ENCODE measurements around the gene POLR2B.
"Not testable (repeated sequence)": the region's sequence is repeated elsewhere in the genome, so short reads cannot be mapped to it uniquely, and the experiment has no call there.

POLR2B gene

DNA sequence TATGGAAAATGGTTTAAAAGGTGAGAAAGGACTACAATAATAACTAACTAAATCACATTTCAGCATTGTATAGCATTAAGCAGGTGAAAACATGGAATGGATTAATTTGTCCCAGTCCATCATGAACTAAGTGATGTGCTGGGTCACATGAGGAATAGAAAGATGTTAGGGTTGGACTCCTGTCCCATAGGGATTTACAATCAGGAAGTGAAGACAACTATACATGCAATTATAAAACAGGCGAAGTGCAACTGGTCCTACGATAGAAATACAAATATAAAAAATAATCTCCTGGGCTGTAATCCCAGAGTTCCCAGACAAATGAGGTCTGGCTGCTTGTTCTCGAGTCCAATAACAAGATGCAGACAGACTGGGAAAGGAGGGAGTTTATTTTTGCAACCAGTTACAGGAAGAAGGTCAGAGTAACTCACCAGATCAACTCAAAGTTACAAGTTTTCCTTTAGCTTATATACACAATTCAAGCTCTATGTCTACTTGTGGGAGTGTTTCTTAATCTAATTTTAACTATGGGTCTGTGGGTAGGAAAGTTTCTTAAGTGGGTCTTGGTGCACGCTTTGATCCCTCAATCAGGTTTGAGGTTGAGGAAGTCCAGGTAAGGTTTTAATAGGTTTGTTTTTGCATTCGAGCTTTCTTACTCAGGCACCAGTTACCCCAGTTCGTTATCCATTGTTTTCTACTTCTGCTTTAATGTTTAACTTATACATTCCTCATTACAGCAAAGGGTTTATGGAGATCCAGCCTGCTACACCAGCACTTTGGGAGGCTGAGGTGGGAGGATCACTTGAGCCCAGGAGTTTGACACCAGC, 81.4 kb downstream of the POLR2B start:
- DNase-seq (ENCODE audit: low read depth): no peak
- no peak overlapping the region for H3K4me3 ChIP-seq (ENCODE audit: low read depth, low read length)
- TF ChIP-seq, protein P1, sequence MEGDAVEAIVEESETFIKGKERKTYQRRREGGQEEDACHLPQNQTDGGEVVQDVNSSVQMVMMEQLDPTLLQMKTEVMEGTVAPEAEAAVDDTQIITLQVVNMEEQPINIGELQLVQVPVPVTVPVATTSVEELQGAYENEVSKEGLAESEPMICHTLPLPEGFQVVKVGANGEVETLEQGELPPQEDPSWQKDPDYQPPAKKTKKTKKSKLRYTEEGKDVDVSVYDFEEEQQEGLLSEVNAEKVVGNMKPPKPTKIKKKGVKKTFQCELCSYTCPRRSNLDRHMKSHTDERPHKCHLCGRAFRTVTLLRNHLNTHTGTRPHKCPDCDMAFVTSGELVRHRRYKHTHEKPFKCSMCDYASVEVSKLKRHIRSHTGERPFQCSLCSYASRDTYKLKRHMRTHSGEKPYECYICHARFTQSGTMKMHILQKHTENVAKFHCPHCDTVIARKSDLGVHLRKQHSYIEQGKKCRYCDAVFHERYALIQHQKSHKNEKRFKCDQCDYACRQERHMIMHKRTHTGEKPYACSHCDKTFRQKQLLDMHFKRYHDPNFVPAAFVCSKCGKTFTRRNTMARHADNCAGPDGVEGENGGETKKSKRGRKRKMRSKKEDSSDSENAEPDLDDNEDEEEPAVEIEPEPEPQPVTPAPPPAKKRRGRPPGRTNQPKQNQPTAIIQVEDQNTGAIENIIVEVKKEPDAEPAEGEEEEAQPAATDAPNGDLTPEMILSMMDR (IDR thresholded peaks at IDR 0.05; ENCODE audit: insufficient read depth, low read depth, low read length, missing control alignments): no peak

DNA sequence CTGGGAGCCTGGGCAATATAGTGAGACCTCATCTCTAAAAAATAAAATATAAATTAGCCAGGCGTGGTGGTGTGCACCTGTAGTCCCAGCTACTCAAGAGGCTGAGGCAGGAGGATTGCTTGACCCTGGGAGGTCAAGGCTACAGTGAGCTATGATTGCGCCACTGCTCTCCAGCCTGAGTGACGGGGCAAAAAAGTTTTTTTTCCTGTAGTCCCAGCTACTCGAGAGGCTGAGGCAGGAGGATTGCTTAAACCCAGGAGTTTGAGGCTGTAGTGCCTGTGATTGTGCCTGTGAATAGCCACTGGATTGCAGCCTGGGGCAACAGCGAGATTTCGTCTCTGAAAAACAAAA, 82.0 kb downstream of the POLR2B start:
- not testable (repeated sequence) for DNase-seq (ENCODE audit: low read depth); H3K4me3 ChIP-seq (ENCODE audit: low read depth, low read length)

DNA sequence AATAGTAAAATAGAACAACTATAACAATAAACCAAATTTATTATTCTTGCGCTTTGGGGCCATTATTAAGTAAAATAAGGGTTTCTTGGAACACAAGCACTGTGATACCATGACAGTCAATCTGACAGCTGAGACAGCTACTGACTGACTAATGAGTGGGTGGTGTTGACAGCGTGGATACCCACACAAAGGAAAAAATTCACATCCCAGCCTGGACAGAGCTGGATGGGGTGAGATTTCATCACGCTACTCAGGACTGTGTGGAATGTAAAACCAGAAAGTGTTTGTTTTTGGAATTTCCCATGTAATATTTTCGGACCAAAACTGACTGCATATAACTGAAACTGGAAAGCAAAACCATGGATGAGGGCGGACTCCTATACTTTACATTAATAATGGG, 82.7 kb downstream of the POLR2B start:
- no peak overlapping the region for H3K4me3 ChIP-seq (ENCODE audit: low read depth, low read length)
- TF ChIP-seq, protein P1 (IDR thresholded peaks at IDR 0.05; ENCODE audit: insufficient read depth, low read depth, low read length, missing control alignments): no peak
- DNase-seq (ENCODE audit: low read depth): no peak

DNA sequence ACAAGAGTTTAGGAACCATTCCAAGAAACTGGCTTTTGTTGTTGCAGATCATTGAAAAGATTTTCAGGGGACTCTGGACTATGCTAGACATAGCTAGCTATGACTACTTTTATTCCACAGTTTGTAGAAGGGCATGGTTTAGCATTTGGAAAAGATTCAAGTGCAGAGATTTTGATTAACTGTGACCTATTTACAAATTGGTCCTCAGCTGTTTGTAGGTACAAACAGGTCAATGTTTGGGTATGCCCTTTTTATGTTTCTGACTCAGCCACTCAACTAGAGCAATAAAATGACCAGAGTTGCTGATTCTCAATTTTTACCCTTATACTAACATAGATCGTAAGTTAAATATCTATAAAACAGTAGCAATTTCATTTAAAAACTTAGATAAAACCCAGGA, 84.8 kb downstream of the POLR2B start:
- TF ChIP-seq, protein P1 (IDR thresholded peaks at IDR 0.05; ENCODE audit: insufficient read depth, low read depth, low read length, missing control alignments): no peak
- no peak overlapping the region for H3K4me3 ChIP-seq (ENCODE audit: low read depth, low read length)
- no peak for DNase-seq (ENCODE audit: low read depth)

DNA sequence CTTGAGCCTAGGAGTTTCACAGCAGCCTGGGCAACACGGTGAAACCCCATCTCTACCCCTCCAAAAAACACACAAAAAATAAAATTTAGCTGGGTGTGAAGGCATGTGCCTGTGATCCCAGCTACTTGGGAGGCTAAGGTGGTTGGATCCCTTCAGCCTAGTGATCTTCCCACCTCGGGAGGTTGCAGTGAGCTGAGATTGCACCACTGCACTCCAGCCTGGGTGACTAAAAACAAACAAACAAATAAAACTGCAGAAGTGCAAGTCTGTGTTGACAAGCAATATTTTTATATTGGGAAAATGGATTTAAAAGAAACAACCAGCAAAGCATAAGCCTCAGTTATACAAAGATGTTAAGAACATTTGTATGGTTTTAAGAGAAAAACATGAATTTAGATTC, 85.4 kb downstream of the POLR2B start:
- DNase-seq (ENCODE audit: low read depth): no peak

DNA sequence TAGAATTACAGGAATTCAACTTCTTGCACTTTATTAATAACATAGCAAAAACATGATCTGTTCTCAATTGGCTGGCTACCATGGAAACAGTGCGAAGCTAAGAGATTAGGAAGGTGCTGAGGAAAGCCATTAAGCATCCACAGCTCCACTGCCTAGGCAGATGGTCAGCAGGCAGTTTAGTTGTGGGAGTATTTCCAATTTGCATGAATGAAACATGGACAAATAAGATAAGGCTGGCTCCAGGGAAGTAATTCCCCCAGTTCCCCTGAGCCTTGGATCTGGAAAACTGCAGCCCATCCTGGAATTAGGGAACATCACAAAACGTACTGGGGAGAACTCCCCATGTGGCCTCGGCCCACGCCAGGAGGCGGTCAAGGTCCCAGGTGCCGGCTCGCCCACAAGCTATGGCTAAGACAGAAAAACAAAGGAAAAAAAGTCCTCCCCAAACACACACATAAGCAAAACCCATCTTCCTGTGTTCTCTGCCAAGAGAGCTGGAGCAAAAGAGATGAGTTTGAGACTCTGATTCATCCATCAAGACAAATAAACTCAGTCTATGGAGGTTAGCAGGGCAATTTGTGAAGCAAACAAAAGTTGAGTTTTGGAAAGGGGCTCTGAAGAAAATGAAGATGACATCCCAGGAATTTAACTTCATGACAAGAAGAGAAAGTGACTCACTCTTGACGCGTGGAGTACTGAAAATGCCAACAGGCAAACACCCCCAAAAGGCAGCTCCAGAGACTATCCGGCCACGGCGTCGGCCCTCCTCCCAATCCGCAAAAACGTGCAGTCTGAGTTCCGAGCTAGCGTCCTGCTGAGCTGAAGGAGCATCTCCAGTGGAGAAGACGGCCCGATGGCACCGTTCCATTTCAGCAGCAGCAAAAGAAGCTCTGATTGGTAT, 86.4 kb downstream of the POLR2B start:
- DNase-seq (ENCODE audit: low read depth): no peak
- H3K4me3 ChIP-seq (ENCODE audit: low read depth, low read length): no peak overlapping the region
- TF ChIP-seq, protein P1 (IDR thresholded peaks at IDR 0.05; ENCODE audit: insufficient read depth, low read depth, low read length, missing control alignments): no peak

More for the DNA sequence above, 85.4 kb downstream of the POLR2B start:
- TF ChIP-seq, protein P1 (IDR thresholded peaks at IDR 0.05; ENCODE audit: insufficient read depth, low read depth, low read length, missing control alignments): no peak
- H3K4me3 ChIP-seq (ENCODE audit: low read depth, low read length): no peak overlapping the region

DNA sequence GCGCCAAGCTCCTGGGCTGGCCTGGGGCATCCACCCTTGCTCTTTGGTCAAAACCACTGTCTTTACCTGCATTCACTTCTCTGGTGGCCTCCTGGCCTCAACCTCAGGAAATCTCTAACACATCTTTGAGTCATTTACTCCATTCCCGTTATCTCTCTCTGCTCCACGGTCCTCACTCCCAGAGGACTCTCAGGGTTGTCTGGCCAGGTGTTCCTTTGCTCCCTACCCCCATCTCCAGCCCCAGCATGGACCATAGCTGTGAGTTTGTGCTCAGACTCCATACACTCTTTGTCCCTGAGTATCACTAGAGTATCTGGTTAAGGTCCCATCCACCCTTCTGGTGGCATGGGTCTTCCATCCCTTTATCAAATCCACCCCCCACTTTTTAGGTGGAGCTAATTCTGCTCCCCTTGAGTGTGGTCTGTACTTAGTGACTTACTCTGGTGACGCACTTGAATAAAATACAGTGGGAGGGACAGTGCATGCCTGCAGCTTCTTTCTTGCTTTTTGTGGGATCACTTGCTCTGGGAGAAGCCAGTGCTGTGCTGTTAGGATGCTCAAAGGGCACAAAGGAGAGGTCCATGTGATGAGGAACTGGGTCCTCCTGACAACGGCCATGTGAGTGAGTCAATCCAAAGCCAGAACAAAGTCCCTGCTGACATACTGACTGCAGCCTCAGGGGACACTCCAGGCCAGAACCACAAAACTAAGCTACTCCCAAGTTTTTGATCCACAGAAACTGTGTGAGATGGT, 87.2 kb downstream of the POLR2B start:
- no peak overlapping the region for H3K4me3 ChIP-seq (ENCODE audit: low read depth, low read length)
- TF ChIP-seq, protein P1 (IDR thresholded peaks at IDR 0.05; ENCODE audit: insufficient read depth, low read depth, low read length, missing control alignments): no peak
- DNase-seq (ENCODE audit: low read depth): no peak

Data from GM12865 (cell line).